Muscle layer of duodenum (tissue), 2 donors: Measurements from ENCODE around the gene GRIK5.
A peak's percentile ranks its signal among the peaks of the same experiment; 100 is the strongest.
"Not testable (repeated sequence)": the region's sequence is repeated elsewhere in the genome, so short reads cannot be mapped to it uniquely, and the experiment has no call there.

Experiments
- H3K27ac ChIP-seq: one replicate; pipeline ENCODE4 v1.7.0; 2013; ENCODE audit warnings: mild to moderate bottlenecking, low read length
- H3K27me3 ChIP-seq: one replicate; pipeline ENCODE4 v1.7.0; 2013; ENCODE audit warnings: low read depth, mild to moderate bottlenecking, control low read depth, low read length
- H3K36me3 ChIP-seq, 2 donors: one replicate each; pipeline ENCODE4 v1.7.0; 2013; ENCODE audit warnings: low read length in 2 of 2, control low read depth in 1 of 2, mild to moderate bottlenecking in 1 of 2; ENCODE audit not compliant: insufficient read depth in 2 of 2, control insufficient read depth in 1 of 2
- H3K4me1 ChIP-seq, 2 donors: one replicate each; pipeline ENCODE4 v1.7.0; 2013; ENCODE audit warnings: low read length in 2 of 2, mild to moderate bottlenecking in 2 of 2, control low read depth in 1 of 2, moderate library complexity in 1 of 2; ENCODE audit not compliant: insufficient read depth in 2 of 2, control insufficient read depth in 1 of 2
- H3K4me3 ChIP-seq, 2 donors: one replicate each; pipeline ENCODE4 v1.7.0; 2013; ENCODE audit warnings: low read length in 2 of 2, low read depth in 1 of 2, mild to moderate bottlenecking in 1 of 2
- H3K9me3 ChIP-seq, 2 donors: one replicate each; pipeline ENCODE4 v1.7.0; 2013; ENCODE audit warnings: low read length in 2 of 2, control low read depth in 1 of 2, mild to moderate bottlenecking in 1 of 2; ENCODE audit not compliant: control insufficient read depth in 1 of 2
- donor health status: healthy.

The GRIK5 gene

DNA sequence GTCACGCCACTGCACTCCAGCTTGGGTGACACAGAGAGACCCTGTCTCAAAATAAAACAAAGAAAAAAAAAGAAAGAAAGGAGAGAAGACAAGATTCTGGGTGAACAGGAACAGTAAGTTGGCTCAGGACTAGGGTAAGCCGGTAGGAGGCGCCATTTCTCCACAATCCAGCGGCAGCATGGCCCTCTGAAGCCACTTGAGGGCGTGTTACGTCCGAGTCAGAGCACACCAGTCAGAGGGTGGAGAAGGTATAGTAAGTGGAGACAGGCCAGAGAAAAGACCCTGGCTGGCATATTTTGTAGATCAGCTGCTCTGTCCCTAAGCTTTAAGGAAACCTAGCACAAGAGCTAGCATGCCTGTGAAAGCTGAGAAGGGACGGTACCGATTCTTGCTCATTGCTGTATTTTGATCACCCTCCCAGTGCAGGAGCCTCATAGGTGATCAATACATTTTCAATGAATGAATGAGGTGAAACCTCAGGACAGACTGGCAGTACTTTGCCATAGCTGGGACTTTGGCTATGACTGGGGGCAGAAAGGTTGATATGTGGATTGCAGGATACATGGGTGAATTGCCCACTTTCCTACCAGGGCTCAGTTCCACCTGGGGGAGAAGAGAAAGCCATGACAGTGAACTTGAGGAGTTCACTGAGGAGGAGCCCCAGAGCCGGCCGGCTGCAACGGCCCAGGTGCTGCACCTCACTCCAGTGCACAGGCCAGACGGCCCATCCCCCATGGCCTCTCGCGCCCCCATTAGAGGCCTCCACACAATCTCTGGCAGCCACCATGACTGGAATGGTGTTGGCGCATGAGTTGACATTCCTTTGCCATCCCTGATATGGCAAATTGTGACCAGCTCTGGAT is 38.8 kb upstream of the GRIK5 start:
- no peak overlapping the region for H3K27ac ChIP-seq
- H3K9me3 ChIP-seq: no peaks in the 10 kb centered on the region
- peaks cover 0 to 2% of the 10 kb centered on the region in 2 donors for H3K4me1 ChIP-seq
- H3K36me3 ChIP-seq: no peaks in the 10 kb centered on the region
- H3K4me3 ChIP-seq: no peak overlapping the region
- H3K27me3 ChIP-seq: no peaks in the 10 kb centered on the region

- H3K4me3 ChIP-seq: no peak overlapping the region
- no peaks in the 10 kb centered on the region for H3K4me1 ChIP-seq
- H3K27ac ChIP-seq: no peak overlapping the region
- H3K27me3 ChIP-seq: no peaks in the 10 kb centered on the region
- no peaks in the 10 kb centered on the region for H3K36me3 ChIP-seq
- H3K9me3 ChIP-seq: no peaks in the 10 kb centered on the region
These were observed 35.4 kb upstream of the GRIK5 start for GRCh38 chr19:42105368-42105767.

GRCh38 chr19:42102877-42103276 is 32.9 kb upstream of the GRIK5 start:
- H3K36me3 ChIP-seq: no peaks in the 10 kb centered on the region
- no peak overlapping the region for H3K4me3 ChIP-seq
- H3K27ac ChIP-seq: no peak overlapping the region

GRCh38 chr19:42100241-42100640 is 30.2 kb upstream of the GRIK5 start:
- not testable (repeated sequence) for H3K27ac ChIP-seq, H3K4me1 ChIP-seq, H3K27me3 ChIP-seq, H3K36me3 ChIP-seq, H3K9me3 ChIP-seq, H3K4me3 ChIP-seq

More at GRCh38 chr19:42102877-42103276, 32.9 kb upstream of the GRIK5 start:
- no peaks in the 10 kb centered on the region for H3K9me3 ChIP-seq
- H3K4me1 ChIP-seq: no peaks in the 10 kb centered on the region
- H3K27me3 ChIP-seq: no peaks in the 10 kb centered on the region

DNA sequence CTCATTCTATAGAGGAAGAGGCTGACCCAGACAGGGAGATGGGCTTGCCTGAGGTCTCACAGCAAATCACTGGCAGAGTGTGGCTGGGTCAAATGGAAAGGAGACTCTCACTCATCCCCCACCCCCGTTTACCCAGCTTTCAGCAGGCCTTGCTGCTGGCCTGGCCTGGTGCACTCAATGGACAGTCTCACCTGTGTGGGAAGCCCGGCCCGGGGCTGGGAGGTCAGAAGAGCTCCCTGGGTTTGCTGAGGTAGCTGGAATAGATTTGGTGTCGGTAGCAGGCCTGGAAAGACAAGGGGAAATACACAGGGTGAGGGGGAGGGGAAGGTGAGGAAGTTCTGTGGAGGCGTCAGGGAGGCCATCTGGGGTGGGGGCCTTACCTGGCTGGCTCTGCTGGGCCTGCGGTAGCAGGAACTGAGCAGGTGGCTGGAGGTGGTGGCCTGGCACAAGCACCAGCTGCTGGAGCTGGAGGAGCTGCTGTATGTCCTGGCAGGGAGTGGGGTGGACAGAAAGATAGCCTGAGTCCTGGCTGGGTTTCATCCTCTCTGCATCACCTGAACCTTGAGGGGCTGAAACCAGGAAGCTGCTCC is 29.4 kb upstream of the GRIK5 start:
- H3K27me3 ChIP-seq: no peaks in the 10 kb centered on the region
- H3K4me3 ChIP-seq: no peak overlapping the region
- H3K9me3 ChIP-seq: no peaks in the 10 kb centered on the region
- no peak overlapping the region for H3K27ac ChIP-seq
- H3K36me3 ChIP-seq: no peaks in the 10 kb centered on the region
- H3K4me1 ChIP-seq: no peaks in the 10 kb centered on the region

DNA sequence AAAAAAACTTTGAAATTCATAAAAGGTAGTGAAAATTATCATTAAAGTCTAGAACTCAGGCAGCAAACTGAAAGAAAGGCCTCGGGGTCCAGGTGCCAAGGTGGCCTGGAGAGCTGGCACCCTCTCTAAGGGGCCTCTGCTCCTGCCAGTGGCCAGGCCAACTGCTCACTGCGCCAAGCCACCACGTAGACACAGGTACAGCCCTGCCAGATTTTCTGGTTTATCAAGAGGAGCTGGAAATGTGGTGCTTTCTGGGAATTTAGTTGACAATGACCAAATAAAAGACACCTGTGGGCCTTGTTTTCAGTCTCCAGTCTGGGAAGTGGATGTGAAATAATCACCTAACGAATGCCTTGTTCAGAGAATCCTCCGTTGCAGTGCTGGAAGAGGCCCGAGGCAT is 28.8 kb upstream of the GRIK5 start:
- H3K36me3 ChIP-seq: no peaks in the 10 kb centered on the region
- no peaks in the 10 kb centered on the region for H3K9me3 ChIP-seq
- H3K27me3 ChIP-seq: no peaks in the 10 kb centered on the region
- H3K4me1 ChIP-seq: no peaks in the 10 kb centered on the region
- H3K27ac ChIP-seq: no peak overlapping the region
- no peak overlapping the region for H3K4me3 ChIP-seq

DNA sequence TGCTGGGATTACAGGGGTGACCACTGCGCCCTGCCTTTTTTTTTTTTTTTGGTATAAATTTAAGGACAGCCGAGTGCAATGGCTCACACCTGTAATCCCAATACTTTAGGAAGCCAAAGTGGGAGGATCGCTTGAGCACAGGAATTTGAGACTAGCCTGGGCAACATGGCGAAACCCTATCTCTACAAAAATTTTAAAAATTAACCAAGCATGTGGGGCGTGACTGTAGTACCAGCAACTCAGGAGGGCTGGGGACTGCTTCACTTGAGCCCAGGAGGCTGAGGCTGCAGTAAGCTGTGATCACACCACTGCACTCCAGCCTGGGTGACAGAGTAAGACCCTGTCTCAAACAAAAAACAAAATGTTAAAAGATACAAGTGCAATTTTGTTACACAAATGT is 27.5 kb upstream of the GRIK5 start:
- H3K4me3 ChIP-seq: no peak overlapping the region
- peaks cover 0 to 2% of the 10 kb centered on the region in 2 donors for H3K4me1 ChIP-seq
- H3K27ac ChIP-seq: no peak overlapping the region

GRCh38 chr19:42096255-42096837 is 26.3 kb upstream of the GRIK5 start:
- Histone ChIP-seq H3K4me1 (peaks cover 0 to 9% of the 10 kb centered on the region in 2 donors), H3K27ac (no peak overlapping the region), H3K27me3 (no peaks in the 10 kb centered on the region), H3K9me3 (no peaks in the 10 kb centered on the region), H3K36me3 (no peaks in the 10 kb centered on the region), H3K4me3 (peak overlapping the region in 1 of 2 donors; percentile 53)

More for the DNA sequence above, 27.5 kb upstream of the GRIK5 start:
- Histone ChIP-seq H3K27me3 (no peaks in the 10 kb centered on the region), H3K9me3 (no peaks in the 10 kb centered on the region), H3K36me3 (no peaks in the 10 kb centered on the region)

DNA sequence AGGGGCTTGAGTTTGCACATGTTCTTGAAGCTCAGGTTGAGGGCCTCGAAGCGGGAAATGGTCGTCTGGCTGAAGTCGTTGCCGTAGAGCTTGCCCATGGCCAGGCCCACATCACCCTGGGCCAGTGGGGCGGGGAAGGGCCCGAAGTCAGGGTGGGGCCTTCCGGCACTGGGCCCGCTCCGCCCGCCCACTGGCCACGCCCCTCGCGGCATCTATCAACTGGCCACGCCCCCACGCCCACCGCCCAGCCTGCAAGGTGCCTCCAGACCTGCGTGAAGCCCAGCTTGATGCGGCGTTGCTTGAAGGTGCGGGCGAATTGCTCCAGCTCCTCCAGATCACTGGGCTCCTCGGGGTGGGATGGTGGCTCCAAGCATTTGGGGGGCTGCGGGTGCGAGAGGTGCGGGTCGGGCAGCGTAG is 25.8 kb upstream of the GRIK5 start:
- Histone ChIP-seq H3K9me3 (no peaks in the 10 kb centered on the region), H3K4me3 (peak overlapping the region in 1 of 2 donors; percentile 53), H3K36me3 (no peaks in the 10 kb centered on the region), H3K4me1 (peaks cover 0 to 9% of the 10 kb centered on the region in 2 donors), H3K27me3 (no peaks in the 10 kb centered on the region), H3K27ac (no peak overlapping the region)

DNA sequence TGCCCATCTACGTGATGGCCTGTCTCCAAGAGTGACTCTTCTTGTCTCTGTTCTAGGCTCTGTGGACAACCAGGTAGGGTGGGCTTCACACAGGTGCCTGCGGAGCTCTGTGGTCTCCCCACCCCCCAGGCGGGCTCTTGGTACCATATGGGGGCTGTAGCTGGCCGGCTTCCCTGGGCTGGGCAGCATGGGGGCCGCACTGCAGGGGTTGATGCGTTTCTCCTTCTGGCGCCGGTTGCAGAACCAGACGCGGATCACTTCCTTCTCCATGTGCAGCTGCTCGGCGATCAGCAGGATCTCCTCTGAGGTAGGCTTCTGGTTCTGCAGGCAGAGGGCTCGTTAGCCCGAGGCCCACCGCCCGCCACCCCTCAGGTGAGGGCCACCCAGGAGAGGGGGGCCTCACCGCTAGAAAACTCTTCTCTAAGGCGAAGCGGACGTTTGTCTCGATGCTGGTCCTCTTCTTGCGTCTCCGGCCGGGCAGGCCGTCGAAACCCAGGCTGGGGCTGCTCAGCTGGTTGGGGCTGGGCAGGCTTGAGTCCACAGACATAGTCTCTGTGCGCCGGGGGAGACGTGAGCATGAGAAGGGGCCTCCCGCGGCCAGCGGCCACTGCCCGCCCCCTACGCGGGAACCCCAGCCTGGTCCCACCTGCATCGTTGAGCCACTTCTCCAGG is 25.3 kb upstream of the GRIK5 start:
- H3K36me3 ChIP-seq: no peaks in the 10 kb centered on the region
- no peaks in the 10 kb centered on the region for H3K27me3 ChIP-seq
- H3K27ac ChIP-seq: no peak overlapping the region

GRCh38 chr19:42093926-42094325 is 23.9 kb upstream of the GRIK5 start:
- Histone ChIP-seq H3K36me3 (no peaks in the 10 kb centered on the region), H3K4me1 (peaks cover 0 to 11% of the 10 kb centered on the region in 2 donors), H3K4me3 (no peak overlapping the region), H3K9me3 (no peaks in the 10 kb centered on the region), H3K27ac (no peak overlapping the region), H3K27me3 (no peaks in the 10 kb centered on the region)

More for the DNA sequence above, 25.3 kb upstream of the GRIK5 start:
- Histone ChIP-seq H3K4me3 (peak overlapping the region in 1 of 2 donors; percentile 53), H3K4me1 (peaks cover 0 to 9% of the 10 kb centered on the region in 2 donors), H3K9me3 (no peaks in the 10 kb centered on the region)
